Activated CD8-positive, alpha-beta T cell treated with anti-CD3 and anti-CD28 coated beads for 36 hours (primary cell): ENCODE data around the gene C2orf42. TPM values are rescaled to one million over a fixed set of nuclear protein-coding genes. Genes with fewer than 3 reads are reported as not detected.

Experiments used
- ATAC-seq: fragments of 200-7000 bp; cut with Tn5 transposase; one replicate; pipeline ENCODE4 v1.10.0; 2021; ENCODE audit warnings: mild to moderate bottlenecking, moderate library complexity
- CTCF ChIA-PET: fragments of 350-600 bp; sonication (Branson Sonifier 250); formaldehyde crosslinking; loops from one replicate; lab custom pipeline; 2021; ENCODE audit warnings: antibody characterized with exemption; lab: Charles Lee
- POLR2A ChIA-PET: fragments of 350-600 bp; sonication (Branson Sonifier 250); formaldehyde crosslinking; loops from one replicate; lab custom pipeline; 2021; ENCODE audit warnings: antibody characterized with exemption; lab: Charles Lee
- DNase-seq: peaks from one replicate; pipeline ENCODE4 v3.0.0-alpha.2; 2020
- H3K27ac Mint-ChIP-seq: one replicate; pipeline ENCODE4 v1.8.0; 2021; ENCODE audit warnings: mild to moderate bottlenecking, mixed read lengths
- H3K27me3 Mint-ChIP-seq: one replicate; pipeline ENCODE4 v1.8.0; 2021; ENCODE audit warnings: mixed read lengths
- H3K36me3 Mint-ChIP-seq: one replicate; pipeline ENCODE4 v1.8.0; 2021; ENCODE audit warnings: low read depth, mixed read lengths
- H3K4me1 Mint-ChIP-seq: one replicate; pipeline ENCODE4 v1.8.0; 2021; ENCODE audit warnings: low read depth, mixed read lengths
- H3K4me3 Mint-ChIP-seq: one replicate; pipeline ENCODE4 v1.8.0; 2021; ENCODE audit warnings: mild to moderate bottlenecking, moderate library complexity, mixed read lengths
- H3K9me3 Mint-ChIP-seq: one replicate; pipeline ENCODE4 v1.8.0; 2021; ENCODE audit warnings: mixed read lengths
- CTCF ChIP-seq: fragments of 200-600 bp; IDR thresholded peaks from one replicate; pipeline ENCODE4 v1.8.0; 2022; ENCODE audit warnings: antibody characterized with exemption, mild to moderate bottlenecking
- intact Hi-C: fragments of 100-400 bp; cut with micrococcal nuclease; formaldehyde crosslinking; loops from one replicate; pipeline ENCODE4 v1.10.0; 2022
- total RNA-seq, 2 experiments: library from RNA; stranded (reverse); gene quantifications; one replicate each; pipeline ENCODE4 v1.2.3, GENCODE V29; 2021

The C2orf42 gene
- total RNA-seq, 2 experiments from 2014 or later: 19.2 to 24.6 TPM

GRCh38 chr2:70144443-70145143 is 46.2 kb downstream of the C2orf42 start:
- no peak overlapping the region for H3K4me3 Mint-ChIP-seq
- peaks cover 18% of the 10 kb centered on the region for H3K36me3 Mint-ChIP-seq
- ChIA-PET POLR2A (interaction anchor here (0.7 to 38.3 kb wide), 9 partner anchors 7 to 231 kb away, joined by 3 to 955 read pairs (median 5); partner anchors contain the start of genes C2orf42, MXD1 and PCBP1), CTCF (interaction anchor here (1.1 to 14.0 kb wide), 5 partner anchors 47 to 232 kb away, joined by 3 to 215 read pairs (median 9); partner anchors contain the start of genes C2orf42, MXD1 and PCBP1)
- no peak for ATAC-seq
- no peak for TF ChIP-seq CTCF
- intact Hi-C loops: loop anchor here (5.0 kb wide), 1 partner anchor 48 kb away; the partner anchor contains the start of gene C2orf42
- H3K27me3 Mint-ChIP-seq: no peaks in the 10 kb centered on the region
- no peak for DNase-seq
- H3K27ac Mint-ChIP-seq: peak overlapping the region; percentile 100
- H3K9me3 Mint-ChIP-seq: no peaks in the 10 kb centered on the region
- H3K4me1 Mint-ChIP-seq: peaks cover 56% of the 10 kb centered on the region

GRCh38 chr2:70143314-70144150 is 47.3 kb downstream of the C2orf42 start:
- Mint-ChIP-seq H3K27ac (peak overlapping the region; percentile 100), H3K9me3 (no peaks in the 10 kb centered on the region), H3K4me3 (peak overlapping the region; percentile 86), H3K27me3 (no peaks in the 10 kb centered on the region), H3K36me3 (peaks cover 8% of the 10 kb centered on the region), H3K4me1 (peaks cover 59% of the 10 kb centered on the region)
- intact Hi-C loops: loop anchor here (2.0 to 5.0 kb wide), 2 partner anchors 49 to 229 kb away; partner anchors contain the start of genes C2orf42 and MXD1
- peak; percentile 12 for ATAC-seq
- DNase-seq: peak; percentile 70
- ChIA-PET POLR2A (interaction anchor here (0.5 to 38.3 kb wide), 29 partner anchors 8 to 496 kb away, joined by 3 to 955 read pairs (median 5); partner anchors contain the start of genes C2orf42, MXD1, PCBP1 and SNRNP27), CTCF (interaction anchor here (0.6 to 14.0 kb wide), 25 partner anchors 10 to 419 kb away, joined by 3 to 215 read pairs (median 3); partner anchors contain the start of genes C2orf42, MXD1 and PCBP1)
- no peak for TF ChIP-seq CTCF

- Mint-ChIP-seq H3K9me3 (no peaks in the 10 kb centered on the region), H3K4me1 (peaks cover 65% of the 10 kb centered on the region), H3K36me3 (peaks cover 8% of the 10 kb centered on the region), H3K27ac (peak overlapping the region; percentile 100), H3K4me3 (peak overlapping the region; percentile 86), H3K27me3 (no peaks in the 10 kb centered on the region)
- POLR2A ChIA-PET: interaction anchor here (0.6 to 38.3 kb wide), 24 partner anchors 11 to 496 kb away, joined by 3 to 955 read pairs (median 5); partner anchors contain the start of genes C2orf42, MXD1, PCBP1 and SNRNP27
- peak; percentile 100 for DNase-seq
- ATAC-seq: peak; percentile 71
- CTCF ChIA-PET: interaction anchor here (0.6 to 14.0 kb wide), 24 partner anchors 10 to 418 kb away, joined by 3 to 215 read pairs (median 4); partner anchors contain the start of genes C2orf42, MXD1 and PCBP1
- intact Hi-C loops: loop anchor here (2.0 to 5.0 kb wide), 2 partner anchors 50 to 228 kb away; partner anchors contain the start of genes C2orf42 and MXD1
- TF ChIP-seq CTCF: peak; percentile 87
These were observed 48.1 kb downstream of the C2orf42 start for GRCh38 chr2:70142590-70143313.

- ChIA-PET POLR2A (interaction anchor here (1.0 to 38.3 kb wide), 15 partner anchors 10 to 240 kb away, joined by 3 to 955 read pairs (median 6); partner anchors contain the start of genes C2orf42, MXD1, PCBP1 and SNRPG), CTCF (interaction anchor here (1.0 to 14.0 kb wide), 16 partner anchors 9 to 229 kb away, joined by 3 to 215 read pairs (median 4); partner anchors contain the start of genes C2orf42, MXD1 and PCBP1)
- no peak for TF ChIP-seq CTCF
- peaks cover 70% of the 10 kb centered on the region for H3K4me1 Mint-ChIP-seq
- intact Hi-C loops: loop anchor here (2.0 to 5.0 kb wide), 2 partner anchors 50 to 227 kb away; partner anchors contain the start of genes C2orf42 and MXD1
- peaks cover 9% of the 10 kb centered on the region for H3K36me3 Mint-ChIP-seq
- no peak for DNase-seq
- H3K9me3 Mint-ChIP-seq: no peaks in the 10 kb centered on the region
- ATAC-seq: peak; percentile 22
- peak overlapping the region; percentile 100 for H3K27ac Mint-ChIP-seq
- H3K4me3 Mint-ChIP-seq: peak overlapping the region; percentile 86
- no peaks in the 10 kb centered on the region for H3K27me3 Mint-ChIP-seq
These were observed 48.8 kb downstream of the C2orf42 start for GRCh38 chr2:70141902-70142589.
